Measurements from ENCODE around the gene ASCC3.

- TF ChIP-seq POLR2AphosphoS5 (IDR thresholded peaks at IDR 0.05; ENCODE audit: low read depth, low read length) (no peak), POU2F2 (IDR thresholded peaks at IDR 0.05; ENCODE audit: low read depth, low read length) (no peak), POLR2A (IDR thresholded peaks at IDR 0.05; ENCODE audit: low read depth, low read length) (no peak), TAF1 (IDR thresholded peaks at IDR 0.05; ENCODE audit: low read depth, low read length) (no peak)
Measured at GRCh38 chr6:100593522-100593921, 287.6 kb downstream of the ASCC3 start.

Measured in GM12891 (cell line).